HepG2 (cell line): ENCODE results near the gene P3H3. TPM values are rescaled to one million over a fixed set of nuclear protein-coding genes. Genes with fewer than 3 reads are reported as not detected.

ENCODE experiments used
- ATF2 ChIP-seq: sonication (generic); formaldehyde crosslinking; IDR thresholded peaks from 2 replicates; pipeline ENCODE4 v1.4.0; 2020; ENCODE audit warnings: missing genetic modification reagents
- BORCS8-MEF2B ChIP-seq: sonication (generic); formaldehyde crosslinking; IDR thresholded peaks from 2 replicates; pipeline ENCODE4 v1.8.0; 2022; ENCODE audit warnings: mild to moderate bottlenecking, missing genetic modification reagents
- E2F1 ChIP-seq: sonication (generic); formaldehyde crosslinking; IDR thresholded peaks from 2 replicates; pipeline ENCODE4 v1.5.0; 2020; ENCODE audit warnings: missing genetic modification reagents
- GTF2F1 ChIP-seq: fragments of 150-350 bp; IDR thresholded peaks from 2 replicates; pipeline ENCODE4 v1.6.1; 2014; ENCODE audit warnings: low read length
- HDAC6 ChIP-seq: fragments of 200-600 bp; sonication (generic); IDR thresholded peaks from 2 replicates; pipeline ENCODE4 v1.7.0; 2017; ENCODE audit warnings: mild to moderate bottlenecking, antibody characterized with exemption, low read length, low read depth
- HOXA7 ChIP-seq: sonication (generic); formaldehyde crosslinking; IDR thresholded peaks from 2 replicates; pipeline ENCODE4 v1.8.1; 2022; ENCODE audit warnings: mild to moderate bottlenecking, missing genetic modification reagents, moderate library complexity
- KLF15 ChIP-seq: sonication (generic); formaldehyde crosslinking; IDR thresholded peaks from 2 replicates; pipeline ENCODE4 v1.8.1; 2023; ENCODE audit warnings: borderline replicate concordance, mild to moderate bottlenecking, inconsistent platforms, missing genetic modification reagents, mixed read lengths
- MEIS1 ChIP-seq: sonication (generic); formaldehyde crosslinking; IDR thresholded peaks from 2 replicates; pipeline ENCODE4 v1.9.0; 2021; ENCODE audit warnings: mild to moderate bottlenecking, missing genetic modification reagents, moderate library complexity, borderline replicate concordance
- MLLT10 ChIP-seq: sonication (generic); formaldehyde crosslinking; IDR thresholded peaks from 2 replicates; pipeline ENCODE4 v1.4.0; 2020; ENCODE audit warnings: missing genetic modification reagents
- PHF5A ChIP-seq: IDR thresholded peaks from one replicate; pipeline ENCODE4 v1.6.1; 2018; ENCODE audit warnings: low read depth, missing genetic modification reagents; ENCODE audit not compliant: unreplicated experiment
- POLR2A ChIP-seq, 2 experiments: IDR thresholded peaks; 2 replicates each; pipeline ENCODE4 v1.6.1; 2011; ENCODE audit warnings: low read depth in 2 of 2, low read length in 2 of 2, mild to moderate bottlenecking in 1 of 2, moderate library complexity in 1 of 2; ENCODE audit not compliant: insufficient read depth in 1 of 2
- SALL2 ChIP-seq: sonication (generic); formaldehyde crosslinking; IDR thresholded peaks from 2 replicates; pipeline ENCODE4 v1.8.1; 2023; ENCODE audit warnings: mild to moderate bottlenecking, missing genetic modification reagents, inconsistent platforms
- SRY ChIP-seq: sonication (generic); formaldehyde crosslinking; IDR thresholded peaks from 2 replicates; pipeline ENCODE4 v1.8.0; 2022; ENCODE audit warnings: mild to moderate bottlenecking, missing genetic modification reagents
- TAF15 ChIP-seq: fragments of 200-400 bp; formaldehyde crosslinking; IDR thresholded peaks from one replicate; pipeline ENCODE4 v1.6.1; 2018; ENCODE audit warnings: mild to moderate bottlenecking, low read depth, low read length; ENCODE audit not compliant: poor library complexity, severe bottlenecking
- ZBTB34 ChIP-seq: sonication (generic); formaldehyde crosslinking; IDR thresholded peaks from 2 replicates; pipeline ENCODE4 v1.8.0; 2022; ENCODE audit warnings: mild to moderate bottlenecking, missing genetic modification reagents
- ZBTB44 ChIP-seq: sonication (generic); formaldehyde crosslinking; IDR thresholded peaks from 2 replicates; pipeline ENCODE4 v1.4.0; 2020; ENCODE audit warnings: missing genetic modification reagents
- ZMYM2 ChIP-seq: sonication (generic); formaldehyde crosslinking; IDR thresholded peaks from 2 replicates; pipeline ENCODE4 v1.8.0; 2022; ENCODE audit warnings: mild to moderate bottlenecking, missing genetic modification reagents
- ZNF136 ChIP-seq: sonication (generic); formaldehyde crosslinking; IDR thresholded peaks from 2 replicates; pipeline ENCODE4 v1.8.1; 2022; ENCODE audit warnings: low read depth, mild to moderate bottlenecking, moderate library complexity, missing genetic modification reagents
- ZNF232 ChIP-seq: sonication (generic); formaldehyde crosslinking; IDR thresholded peaks from 2 replicates; pipeline ENCODE4 v1.4.0; 2020; ENCODE audit warnings: missing genetic modification reagents, borderline replicate concordance
- ZNF24 ChIP-seq: fragments of 450-650 bp; IDR thresholded peaks from 2 replicates; pipeline ENCODE4 v1.6.1; 2017; ENCODE audit warnings: antibody characterized with exemption, mild to moderate bottlenecking
- ZNF292 ChIP-seq: sonication (generic); formaldehyde crosslinking; IDR thresholded peaks from 2 replicates; pipeline ENCODE4 v1.8.1; 2022; ENCODE audit warnings: mild to moderate bottlenecking, low read depth, missing genetic modification reagents, borderline replicate concordance
- ZNF546 ChIP-seq: sonication (generic); formaldehyde crosslinking; conservative IDR thresholded peaks from 2 replicates; pipeline ENCODE4 v1.8.1; 2023; ENCODE audit warnings: mild to moderate bottlenecking, missing genetic modification reagents
- ZNF577 ChIP-seq: sonication (generic); formaldehyde crosslinking; IDR thresholded peaks from 2 replicates; pipeline ENCODE4 v1.4.0; 2020; ENCODE audit warnings: mild to moderate bottlenecking, low read depth, missing genetic modification reagents, borderline replicate concordance
- ZNF639 ChIP-seq: conservative IDR thresholded peaks from 2 replicates; pipeline ENCODE4 v1.6.1; 2018; ENCODE audit warnings: missing genetic modification reagents
- polyA plus RNA-seq, 8 experiments: library from polyadenylated mRNA; depleted of rRNA in 3 of 8; stranded (reverse) in 7 of 8; unstranded in 1 of 8; fragments of >200 nt; fragmentation: Illumina TruSeq in 4 of 8; extraction: Trizol in 4 of 8; gene quantifications; 2 replicates each; pipeline versions ENCODE4 v1.2.1 to v1.2.3, GENCODE V29; 2011 to 2016; ENCODE audit warnings: low read depth in 4 of 8, missing spikeins in 1 of 8, mixed read lengths in 1 of 8; ENCODE audit not compliant: insufficient read depth in 1 of 8
- total RNA-seq, 5 experiments: library from RNA; depleted of rRNA; stranded (reverse); fragments of >200 nt; fragmentation: Illumina TruSeq; extraction: Trizol; gene quantifications; 2 replicates each; pipeline ENCODE4 v1.2.3, GENCODE V29; 2016; ENCODE audit warnings: low read depth in 1 of 5

The P3H3 gene
- total and polyA plus RNA-seq, 2 of the 13 experiments (the other 11 are each of a cell fraction or from before 2014, with no cell fraction given): 20.1 to 20.5 TPM

GRCh38 chr12:6825398-6826124 lies 2.6 kb upstream of the P3H3 start (continued):
- TF ChIP-seq ZNF136 (CRISPR knock-in tag) (no peak), ZNF232 (CRISPR knock-in tag) (no peak), ZBTB44 (CRISPR knock-in tag) (no peak), MEIS1 (CRISPR knock-in tag) (no peak), SALL2 (CRISPR knock-in tag) (no peak), GTF2F1 (no peak), E2F1 (CRISPR knock-in tag) (no peak), ZNF577 (CRISPR knock-in tag) (no peak), ZBTB34 (CRISPR knock-in tag) (no peak), TAF15 (peak; percentile 69), ZNF24 (no peak), ZMYM2 (no peak), KLF15 (no peak), POLR2A (IDR thresholded peaks at IDR 0.05; ENCODE audit: insufficient read depth in 1 of 2, low read depth in 2 of 2, low read length in 2 of 2) (no peak), ZNF639 (CRISPR knock-in tag) (no peak), SRY (CRISPR knock-in tag) (no peak), ZNF546 (CRISPR knock-in tag) (no peak), PHF5A (CRISPR knock-in tag) (no peak), HOXA7 (CRISPR knock-in tag) (no peak), ZNF292 (0 out of 2 replicates have a peak, but pooled peaks have one; percentile 17), ATF2 (CRISPR knock-in tag) (no peak), HDAC6 (no peak), MLLT10 (CRISPR knock-in tag) (no peak), BORCS8-MEF2B (no peak)
